Esophagus muscularis mucosa (tissue), 4 donors: ENCODE measurements around the gene AMN1. TPM values are rescaled to one million over a fixed set of nuclear protein-coding genes. Genes with fewer than 3 reads are reported as not detected.
"Not testable (repeated sequence)": the region's sequence is repeated elsewhere in the genome, so short reads cannot be mapped to it uniquely, and the experiment has no call there.

Source experiments
- DNase-seq: peaks from one replicate; pipeline ENCODE4 v3.0.0-alpha.2; 2017; ENCODE audit errors: extremely low spot score
- H3K27ac ChIP-seq, 4 donors: fragments of 200-600 bp; sonication (generic); replicated peaks in 1 of 4; 1 replicate in 3 of 4; 2 replicates in 1 of 4; pipeline ENCODE4 v1.5.1; 2016 to 2019; ENCODE audit warnings: mild to moderate bottlenecking in 1 of 4
- H3K27me3 ChIP-seq, 4 donors: fragments of 200-600 bp; sonication (generic); one replicate each; pipeline versions ENCODE4 v1.5.1 to v1.6.0; 2016 to 2019
- H3K36me3 ChIP-seq, 4 donors: fragments of 200-600 bp; sonication (generic); one replicate each; pipeline ENCODE4 v1.5.1; 2016 to 2019
- H3K4me1 ChIP-seq, 4 donors: fragments of 200-600 bp; sonication (generic); one replicate each; pipeline ENCODE4 v1.5.1; 2016 to 2019
- H3K4me3 ChIP-seq, 4 donors: fragments of 200-600 bp; sonication (generic); 1 replicate in 2 of 4; 2 replicates in 2 of 4; pipeline ENCODE4 v1.5.1; 2016 to 2019; ENCODE audit warnings: mild to moderate bottlenecking in 4 of 4, moderate library complexity in 1 of 4
- H3K9me3 ChIP-seq, 4 donors: fragments of 200-600 bp; sonication (generic); 1 replicate in 3 of 4; 2 replicates in 1 of 4; pipeline ENCODE4 v1.5.1; 2016 to 2019
- CTCF ChIP-seq, 3 experiments: fragments of 200-600 bp in 2 of 3; fragments of 450-650 bp in 1 of 3; sonication (generic) in 2 of 3; IDR thresholded peaks; one replicate each; pipeline ENCODE4 v1.5.1; 2017 to 2019; ENCODE audit warnings: antibody characterized with exemption in 3 of 3, mild to moderate bottlenecking in 2 of 3, moderate library complexity in 1 of 3
- EP300 ChIP-seq: sonication (generic); formaldehyde crosslinking; IDR thresholded peaks from one replicate; pipeline ENCODE4 v1.6.1; 2017; ENCODE audit warnings: antibody characterized with exemption
- POLR2A ChIP-seq: fragments of 450-650 bp; IDR thresholded peaks from one replicate; pipeline ENCODE4 v1.6.1; 2017; ENCODE audit warnings: antibody characterized with exemption, moderate library complexity, mild to moderate bottlenecking, low read depth
- POLR2AphosphoS5 ChIP-seq, 2 donors: sonication (generic); formaldehyde crosslinking; IDR thresholded peaks; one replicate each; pipeline ENCODE4 v1.6.1; 2017; ENCODE audit warnings: antibody characterized with exemption in 2 of 2
- WGBS: methylation state at CpG from one replicate; pipeline ENCODE4 v1.1.5; 2018; 5-methylcytosine and 5-hydroxymethylcytosine counted together
- intact Hi-C: fragments of 100-400 bp; cut with DNase I; formaldehyde crosslinking; loops from one replicate; pipeline ENCODE4 v1.15.1; 2023
- total RNA-seq, 4 donors: library from RNA; depleted of rRNA; stranded (reverse); fragments of >200 nt; gene quantifications; one replicate each; pipeline versions ENCODE4 v1.1.0 to v1.2.1, GENCODE V29; 2016

The AMN1 gene
- total RNA-seq, 4 donors from 2014 or later: 9.4 to 17.1 (median 11.1) TPM

DNA sequence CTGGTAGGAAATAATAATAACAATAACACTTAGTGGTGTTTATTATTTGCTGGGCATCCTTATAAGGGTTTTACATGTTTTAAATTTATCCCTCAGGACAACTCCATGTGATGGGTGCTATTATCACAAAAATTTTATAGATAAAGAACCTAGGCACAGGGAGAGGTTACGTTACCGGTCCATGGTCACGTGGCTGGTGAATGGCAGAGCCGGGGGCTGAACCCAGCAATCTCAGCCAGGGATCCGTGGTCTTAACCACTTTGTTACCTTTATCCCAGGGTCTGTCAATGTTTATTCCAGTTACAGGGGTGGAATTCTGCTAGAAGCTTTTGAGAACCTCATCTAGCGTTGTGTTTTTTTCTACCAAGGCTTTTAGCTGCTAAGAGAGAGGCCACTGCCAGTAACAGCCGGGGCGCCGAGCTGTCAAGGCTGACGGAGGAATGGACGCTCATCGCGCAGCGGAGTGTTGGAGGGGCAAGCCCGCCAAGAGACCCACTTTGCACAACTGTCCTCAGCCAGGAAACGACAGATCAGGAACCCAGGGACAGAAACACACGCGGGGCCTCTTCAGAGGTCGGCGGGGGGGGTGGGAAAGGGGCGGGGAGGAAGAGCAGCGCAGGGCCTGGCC, 418 bp downstream of the AMN1 start:
- Histone ChIP-seq H3K4me1 (peaks cover 19 to 42% (median 32%) of the 10 kb centered on the region in 4 donors), H3K4me3 (peak overlapping the region; percentile 70 to 82 (median 74)), H3K36me3 (no peaks in the 10 kb centered on the region), H3K27ac (peak overlapping the region; percentile 89 to 97 (median 95)), H3K27me3 (no peaks in the 10 kb centered on the region), H3K9me3 (no peaks in the 10 kb centered on the region)
- 7% methylated on average over 21 of the region's 22 CpGs for WGBS
- DNase-seq: no peak
- TF ChIP-seq POLR2A (no peak), CTCF (IDR thresholded peaks at IDR 0.05) (no peak), EP300 (no peak), POLR2AphosphoS5 (IDR thresholded peaks at IDR 0.05) (no peak)
- intact Hi-C loops: loop anchor here (5.0 kb wide), 1 partner anchor 229 kb away; the partner anchor contains the start of gene RESF1

GRCh38 chr12:31727192-31727591, 1.6 kb downstream of the AMN1 start:
- H3K4me3 ChIP-seq: no peak overlapping the region
- intact Hi-C loops: loop anchor here (2.0 to 5.0 kb wide), 2 partner anchors 66 to 230 kb away; partner anchors contain the start of gene RESF1
- no peak overlapping the region for H3K27ac ChIP-seq
- TF ChIP-seq POLR2A (no peak), CTCF (IDR thresholded peaks at IDR 0.05) (no peak), POLR2AphosphoS5 (IDR thresholded peaks at IDR 0.05) (no peak), EP300 (no peak)
- H3K27me3 ChIP-seq: no peaks in the 10 kb centered on the region
- H3K4me1 ChIP-seq: peaks cover 19 to 30% (median 23%) of the 10 kb centered on the region in 4 donors
- H3K9me3 ChIP-seq: no peaks in the 10 kb centered on the region
- WGBS: 93% methylated on average over 2 of the region's 2 CpGs
- DNase-seq: no peak
- no peaks in the 10 kb centered on the region for H3K36me3 ChIP-seq

DNA sequence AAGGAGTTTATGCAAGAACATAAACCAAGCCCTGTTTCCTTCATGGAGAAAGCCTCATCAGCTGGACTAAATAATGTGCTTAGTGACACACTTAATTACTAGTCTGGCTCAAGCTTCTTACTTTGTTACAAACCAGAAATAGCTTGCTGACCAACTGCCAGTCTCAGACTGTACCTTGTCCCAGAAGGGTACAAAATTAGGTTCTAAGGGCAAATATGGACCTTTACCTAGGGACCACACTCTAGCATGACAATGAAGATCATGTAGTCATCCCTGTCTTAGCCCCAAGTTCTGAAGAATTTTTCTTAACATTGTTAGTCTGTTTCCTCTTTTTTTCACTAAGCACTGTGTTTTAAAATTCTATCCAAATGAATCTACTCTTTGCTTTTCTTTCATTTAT, 2.2 kb downstream of the AMN1 start:
- intact Hi-C loops: loop anchor here (2.0 to 5.0 kb wide), 2 partner anchors 66 to 231 kb away; partner anchors contain the start of gene RESF1
- no peak overlapping the region for H3K27ac ChIP-seq
- no peak for TF ChIP-seq POLR2A
- TF ChIP-seq EP300: no peak
- TF ChIP-seq POLR2AphosphoS5 (IDR thresholded peaks at IDR 0.05): no peak
- H3K9me3 ChIP-seq: no peaks in the 10 kb centered on the region
- no peaks in the 10 kb centered on the region for H3K27me3 ChIP-seq
- H3K4me3 ChIP-seq: no peak overlapping the region
- no peak for DNase-seq
- H3K4me1 ChIP-seq: peaks cover 19 to 24% (median 20%) of the 10 kb centered on the region in 4 donors
- peaks cover 0 to 2% (median 0%) of the 10 kb centered on the region in 4 donors for H3K36me3 ChIP-seq

DNA sequence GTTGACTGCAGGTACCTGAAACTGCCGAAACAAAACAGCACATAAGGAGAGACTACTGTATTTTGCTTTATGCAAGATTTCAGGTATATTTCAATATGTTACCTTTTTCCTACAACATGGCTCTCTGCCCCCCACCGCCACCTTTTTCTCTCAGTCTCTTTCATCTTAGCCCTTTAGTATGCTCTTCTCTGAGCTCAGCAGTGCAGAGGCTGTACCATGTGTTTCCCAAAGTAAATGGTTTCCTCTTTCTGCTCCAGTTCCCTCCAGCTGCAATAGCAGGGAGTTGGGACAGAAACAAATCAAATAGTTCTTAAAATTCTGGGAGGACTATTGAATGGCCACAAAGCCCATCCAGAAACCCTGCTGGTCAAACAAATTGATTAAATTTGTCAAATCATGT, 4.3 kb downstream of the AMN1 start:
- Histone ChIP-seq H3K4me1 (peaks cover 10 to 15% (median 12%) of the 10 kb centered on the region in 4 donors), H3K36me3 (peaks cover 0 to 7% (median under 1%) of the 10 kb centered on the region in 4 donors), H3K9me3 (no peaks in the 10 kb centered on the region), H3K4me3 (no peak overlapping the region), H3K27ac (no peak overlapping the region), H3K27me3 (no peaks in the 10 kb centered on the region)
- intact Hi-C loops: no loop called here
- no peak for DNase-seq
- WGBS: 89% methylated on average over 2 of the region's 2 CpGs
- no peak for TF ChIP-seq POLR2A

DNA sequence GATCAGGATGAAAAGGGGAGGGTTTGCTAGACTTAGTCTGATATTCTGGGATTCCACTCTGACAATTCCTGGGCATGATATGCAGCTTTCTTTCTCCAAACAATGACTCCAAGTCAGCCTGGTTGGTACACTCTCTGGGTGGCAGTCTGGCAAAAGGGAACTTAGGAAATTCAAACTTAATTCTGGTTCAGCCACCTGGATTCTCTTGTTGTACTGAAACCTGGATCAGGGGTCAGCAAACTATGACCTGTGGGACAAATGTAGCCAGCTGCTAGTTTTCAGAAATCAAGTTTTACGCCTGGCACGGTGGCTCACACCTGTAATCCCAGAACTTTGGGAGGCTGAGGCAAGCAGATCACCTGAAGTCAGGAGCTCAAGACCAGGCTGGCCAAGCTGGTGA, 6.2 kb downstream of the AMN1 start:
- Histone ChIP-seq H3K27me3 (no peaks in the 10 kb centered on the region), H3K4me1 (peaks cover under 1 to 4% (median 3%) of the 10 kb centered on the region in 4 donors), H3K4me3 (no peak overlapping the region), H3K9me3 (no peaks in the 10 kb centered on the region), H3K27ac (no peak overlapping the region), H3K36me3 (peaks cover 0 to 17% (median 10%) of the 10 kb centered on the region in 4 donors)
- intact Hi-C loops: no loop called here
- WGBS: 100% methylated on average over 1 of the region's 2 CpGs
- DNase-seq: no peak
- TF ChIP-seq POLR2AphosphoS5 (IDR thresholded peaks at IDR 0.05) (no peak), CTCF (IDR thresholded peaks at IDR 0.05) (no peak)

DNA sequence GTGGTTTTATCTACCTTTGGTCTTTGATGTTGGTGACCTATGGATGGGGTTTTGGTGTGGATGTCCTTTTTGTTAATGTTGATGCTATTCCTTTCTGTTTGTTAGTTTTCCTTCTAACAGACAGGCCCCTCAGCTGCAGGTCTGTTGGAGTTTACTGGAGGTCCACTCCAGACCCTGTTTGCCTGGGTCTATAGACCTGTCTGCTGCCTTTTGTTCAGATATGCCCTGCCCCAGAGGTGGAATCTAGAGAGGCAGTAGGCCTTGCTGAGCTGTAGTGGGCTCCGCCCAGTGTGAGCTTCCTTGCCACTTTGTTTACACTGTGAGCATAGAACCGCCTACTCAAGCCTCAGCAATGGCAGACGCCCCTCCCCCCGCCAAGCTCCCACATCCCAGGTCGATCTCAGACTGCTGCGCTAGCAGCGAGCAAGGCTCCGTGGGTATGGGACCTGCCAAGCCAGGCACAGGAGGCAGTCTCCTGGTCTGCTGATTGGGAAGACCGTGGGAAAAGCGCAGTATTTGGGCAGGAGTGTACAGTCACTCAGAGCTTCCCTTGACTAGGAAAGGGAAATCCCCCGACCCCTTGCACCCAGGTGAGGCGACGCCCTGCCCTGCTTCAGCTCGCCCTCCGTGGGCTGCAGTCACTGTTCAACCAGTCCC, 10.2 kb downstream of the AMN1 start:
- 92% methylated on average over 13 of the region's 15 CpGs for WGBS
- H3K4me3 ChIP-seq, H3K27ac ChIP-seq, H3K27me3 ChIP-seq, H3K4me1 ChIP-seq, H3K9me3 ChIP-seq, intact Hi-C loops, DNase-seq: not testable (repeated sequence)
- H3K36me3 ChIP-seq: peaks cover 0 to 17% (median 10%) of the 10 kb centered on the region in 4 donors

GRCh38 chr12:31716998-31717397, 11.8 kb downstream of the AMN1 start:
- H3K4me3 ChIP-seq, H3K27me3 ChIP-seq, H3K27ac ChIP-seq, H3K9me3 ChIP-seq, H3K4me1 ChIP-seq, intact Hi-C loops, DNase-seq: not testable (repeated sequence)
- H3K36me3 ChIP-seq: peaks cover 0 to 17% (median 10%) of the 10 kb centered on the region in 4 donors
- 85% methylated on average over 4 of the region's 4 CpGs for WGBS
